Psoas muscle (tissue), 8 donors: ENCODE measurements around the gene SBF2. TPM values are rescaled to one million over a fixed set of nuclear protein-coding genes. Genes with fewer than 3 reads are reported as not detected.

ENCODE experiments used
- ATAC-seq, 4 donors: fragments of 200-7000 bp; cut with Tn5 transposase; one replicate each; pipeline ENCODE4 v1.9.1; 2020; ENCODE audit warnings: moderate library complexity in 3 of 4, mild to moderate bottlenecking in 2 of 4
- DNase-seq, 2 donors: peaks; one replicate each; pipeline ENCODE4 v3.0.0-alpha.2; 2020
- H3K27ac ChIP-seq: fragments of 200-600 bp; one replicate; pipeline ENCODE4 v1.8.0; 2022
- H3K27me3 ChIP-seq, 3 donors: fragments of 200-600 bp in 1 of 3; one replicate each; pipeline versions ENCODE4 v1.6.1 to v1.8.0; 2013 to 2022; ENCODE audit warnings: low read length in 2 of 3, mild to moderate bottlenecking in 2 of 3, moderate library complexity in 1 of 3; ENCODE audit not compliant: insufficient read depth in 3 of 3
- H3K36me3 ChIP-seq, 2 donors: fragments of 200-600 bp in 1 of 2; one replicate each; pipeline versions ENCODE4 v1.6.1 to v1.8.0; 2013 to 2022; ENCODE audit warnings: low read depth in 1 of 2, mild to moderate bottlenecking in 1 of 2, moderate library complexity in 1 of 2; ENCODE audit not compliant: insufficient read depth in 1 of 2
- H3K4me1 ChIP-seq: fragments of 200-600 bp; one replicate; pipeline ENCODE4 v1.8.0; 2022
- H3K4me3 ChIP-seq: fragments of 200-600 bp; one replicate; pipeline ENCODE4 v1.8.0; 2022; ENCODE audit warnings: mild to moderate bottlenecking
- H3K9me3 ChIP-seq: fragments of 200-600 bp; one replicate; pipeline ENCODE4 v1.8.0; 2022
- WGBS, 3 donors: extraction: QIAGEN DNeasy Blood & Tissue Kit; methylation state at CpG; one replicate each; pipeline versions ENCODE4 v1.1.6 to v1.1.7; 2013; 5-methylcytosine and 5-hydroxymethylcytosine counted together
- intact Hi-C, 2 donors: fragments of 100-400 bp; cut with DNase I; formaldehyde crosslinking; loops; one replicate each; pipeline versions ENCODE4 v1.11.0 to v1.14.2; 2022
- polyA plus RNA-seq, 3 donors: library from polyadenylated mRNA; stranded (reverse); fragments of 200-250 nt; gene quantifications; one replicate each; pipeline ENCODE4 v1.2.3, GENCODE V29; 2013
- total RNA-seq, 4 donors: library from RNA; stranded (reverse); fragmentation: NEBNext Ultra II Directional in 2 of 4; extraction: Animal tissue kit (Norgen Biotek cat#: 25700) in 2 of 4; gene quantifications; one replicate each; pipeline versions ENCODE4 v1.2.1 to v1.2.4, GENCODE V29; 2021 to 2023
- TF ChIP-seq, protein P1 (sequence below): fragments of 200-600 bp; IDR thresholded peaks from one replicate; pipeline ENCODE4 v1.8.0; 2022; ENCODE audit warnings: antibody characterized with exemption
- donor health status: healthy with polysubstance abuse.
- donor health status: DM: no; HTN: no; CAD: no; lungs with moderate emphysema.
- donor health status: Bipolar disorder and iron deficiency.
- donor health status: healthy.
- donor health status: DM: yes; HTN: yes; CAD: no.
- donor health status: DM: no; HTN: no; CAD: no.
- donor health status: DM: no; HTN: no; CAD: no.
- donor health status: DM: yes; HTN: yes; CAD: no.

The SBF2 gene
- total and polyA plus RNA-seq, 7 donors, result 3.3 to 12.6 (median 10.6) TPM

DNA sequence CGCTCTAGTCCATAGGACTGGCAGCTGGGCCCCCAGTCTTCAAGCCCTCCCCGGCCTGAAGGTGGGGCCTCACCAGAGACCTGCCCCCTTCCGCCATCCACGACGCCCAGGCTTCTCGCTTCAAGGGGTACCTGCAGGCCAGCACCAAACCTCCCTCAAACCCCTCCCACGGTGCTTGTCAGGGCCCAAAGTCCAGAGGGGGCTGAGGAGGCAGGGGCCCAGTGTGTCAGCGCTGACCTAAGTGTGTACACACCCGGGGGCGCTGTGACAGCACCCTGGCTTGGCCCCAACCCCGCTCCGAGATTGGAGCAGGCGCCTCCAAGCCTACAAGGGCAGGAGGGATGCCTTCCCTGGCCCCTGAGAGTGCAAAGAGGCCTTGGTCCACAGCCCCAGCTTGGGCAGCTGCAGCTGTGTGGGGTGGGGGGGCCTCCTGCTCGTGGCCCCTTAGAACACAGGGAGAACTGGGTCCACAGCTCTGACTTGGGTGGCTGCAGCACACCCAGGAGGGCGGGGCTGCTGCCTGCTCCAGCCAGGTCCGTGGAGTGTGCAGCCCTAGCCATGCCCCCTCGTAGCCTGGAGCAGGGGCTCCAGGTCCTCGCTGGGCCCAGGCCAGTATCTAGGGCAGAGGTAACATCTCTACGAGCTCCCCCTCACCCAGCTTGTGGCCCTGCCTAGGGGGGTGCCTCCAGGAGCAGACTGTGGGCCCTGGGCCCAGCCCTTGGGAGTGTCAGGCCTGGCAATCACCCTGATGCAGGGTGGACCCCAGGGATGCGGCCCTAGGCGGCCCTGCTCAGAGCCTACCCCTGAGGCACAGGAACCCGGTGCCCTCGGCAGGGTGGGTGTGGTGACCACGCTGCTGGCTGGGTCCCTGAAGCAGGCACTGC is 4.9 kb downstream of the SBF2 start:
- Histone ChIP-seq H3K9me3 (no peaks in the 10 kb centered on the region), H3K4me1 (peaks cover 28% of the 10 kb centered on the region), H3K27me3 (no peaks in the 10 kb centered on the region), H3K27ac (no peak overlapping the region), H3K36me3 (no peaks in the 10 kb centered on the region), H3K4me3 (no peak overlapping the region)
- ATAC-seq (no peak), DNase-seq (no peak)
- WGBS, 3 donors, result 89 to 93% (median 93%) methylated on average over 24 of the region's 24 CpGs
- intact Hi-C loops, result no loop called here
- TF ChIP-seq, protein P1, sequence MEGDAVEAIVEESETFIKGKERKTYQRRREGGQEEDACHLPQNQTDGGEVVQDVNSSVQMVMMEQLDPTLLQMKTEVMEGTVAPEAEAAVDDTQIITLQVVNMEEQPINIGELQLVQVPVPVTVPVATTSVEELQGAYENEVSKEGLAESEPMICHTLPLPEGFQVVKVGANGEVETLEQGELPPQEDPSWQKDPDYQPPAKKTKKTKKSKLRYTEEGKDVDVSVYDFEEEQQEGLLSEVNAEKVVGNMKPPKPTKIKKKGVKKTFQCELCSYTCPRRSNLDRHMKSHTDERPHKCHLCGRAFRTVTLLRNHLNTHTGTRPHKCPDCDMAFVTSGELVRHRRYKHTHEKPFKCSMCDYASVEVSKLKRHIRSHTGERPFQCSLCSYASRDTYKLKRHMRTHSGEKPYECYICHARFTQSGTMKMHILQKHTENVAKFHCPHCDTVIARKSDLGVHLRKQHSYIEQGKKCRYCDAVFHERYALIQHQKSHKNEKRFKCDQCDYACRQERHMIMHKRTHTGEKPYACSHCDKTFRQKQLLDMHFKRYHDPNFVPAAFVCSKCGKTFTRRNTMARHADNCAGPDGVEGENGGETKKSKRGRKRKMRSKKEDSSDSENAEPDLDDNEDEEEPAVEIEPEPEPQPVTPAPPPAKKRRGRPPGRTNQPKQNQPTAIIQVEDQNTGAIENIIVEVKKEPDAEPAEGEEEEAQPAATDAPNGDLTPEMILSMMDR, result no peak

DNA sequence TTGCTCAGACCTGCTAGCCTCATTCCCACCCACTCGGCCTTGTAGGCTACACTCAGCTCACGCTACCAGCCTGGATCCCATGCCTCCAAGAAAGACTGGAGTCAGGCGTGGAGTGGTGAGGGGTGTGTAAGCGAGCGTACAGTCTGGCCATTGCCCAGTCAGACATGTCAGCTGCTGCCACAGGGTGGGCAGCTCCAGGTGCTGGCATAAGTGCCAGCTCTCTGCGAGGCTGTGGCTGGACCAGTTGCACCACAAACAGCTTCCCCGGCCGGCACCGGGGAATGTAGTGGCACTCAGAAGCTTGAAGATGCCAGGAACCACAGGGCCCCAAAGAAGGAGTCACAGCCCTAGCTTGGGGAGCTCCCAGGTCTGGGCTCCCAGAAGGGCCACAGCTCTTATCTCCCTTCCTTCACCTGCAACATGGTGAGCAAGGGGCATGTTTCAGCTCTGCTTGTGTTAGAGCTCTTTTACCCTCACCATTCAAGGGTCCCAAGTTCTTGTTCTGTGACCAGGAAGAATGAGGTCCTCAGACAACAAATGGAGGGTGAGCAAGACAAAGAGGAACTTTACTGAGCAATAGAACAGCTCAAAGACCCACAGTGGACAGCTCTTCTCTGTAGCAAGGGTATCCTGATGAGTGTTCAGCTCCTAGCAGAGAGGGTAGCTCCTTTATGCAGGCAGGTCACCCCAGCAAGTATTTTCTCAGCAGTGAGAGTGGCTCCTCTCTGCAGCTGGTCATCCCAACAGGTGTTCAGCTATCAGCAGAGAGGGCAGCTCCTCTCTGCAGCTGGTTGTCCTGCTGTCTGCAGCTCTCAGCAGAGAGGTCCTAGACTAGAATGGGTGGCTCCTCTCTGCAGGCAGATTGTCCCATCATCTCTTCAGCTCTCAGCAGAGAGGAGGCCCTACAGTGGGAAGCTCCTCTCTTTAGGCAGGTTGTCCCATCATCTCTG is 6.0 kb downstream of the SBF2 start:
- 71 to 78% (median 74%) methylated on average over 9 of the region's 9 CpGs for WGBS, 3 donors
- Histone ChIP-seq H3K27me3 (no peaks in the 10 kb centered on the region), H3K36me3 (no peaks in the 10 kb centered on the region), H3K27ac (no peak overlapping the region), H3K9me3 (no peaks in the 10 kb centered on the region), H3K4me1 (peaks cover 33% of the 10 kb centered on the region), H3K4me3 (no peak overlapping the region)
- intact Hi-C loops, result no loop called here
- TF ChIP-seq, protein P1, result no peak
- ATAC-seq (peak in 1 of 4 donors; percentile 33), DNase-seq (no peak)

GRCh38 chr11:10287140-10287539 is 6.9 kb downstream of the SBF2 start:
- Histone ChIP-seq H3K27ac (no peak overlapping the region), H3K4me1 (peaks cover 31% of the 10 kb centered on the region), H3K4me3 (no peak overlapping the region), H3K27me3 (no peaks in the 10 kb centered on the region), H3K36me3 (no peaks in the 10 kb centered on the region), H3K9me3 (no peaks in the 10 kb centered on the region)
- DNase-seq, result no peak
- 56 to 84% (median 74%) methylated on average over 3 of the region's 3 CpGs for whole genome bisulfite sequencing, 3 donors
- intact Hi-C loops, result no loop called here
- TF ChIP-seq, protein P1, result no peak
- ATAC-seq, result peak; percentile 63 to 86 (median 70)

- no peaks in the 10 kb centered on the region for H3K27me3 ChIP-seq
- no peaks in the 10 kb centered on the region for H3K36me3 ChIP-seq
- no peak overlapping the region for H3K4me3 ChIP-seq
- DNase-seq, result no peak
- ATAC-seq, result no peak
- TF ChIP-seq, protein P1, result no peak
- no peak overlapping the region for H3K27ac ChIP-seq
- intact Hi-C loops, result no loop called here
- peaks cover 28% of the 10 kb centered on the region for H3K4me1 ChIP-seq
- 86 to 92% (median 91%) methylated on average over 4 of the region's 4 CpGs for WGBS, 3 donors
- H3K9me3 ChIP-seq, result no peaks in the 10 kb centered on the region
These were observed 8.7 kb downstream of the SBF2 start for GRCh38 chr11:10285148-10285802.
